ENCODE results near the gene HYAL2. TPM values are rescaled to one million over a fixed set of nuclear protein-coding genes. Genes with fewer than 3 reads are reported as not detected.

Gene HYAL2
- total RNA-seq, 4 donors from 2014 or later = 36.7 to 68.9 (median 51.5) TPM

GRCh38 chr3:50299929-50300680, 22.4 kb downstream of the HYAL2 start:
- Histone ChIP-seq H3K27ac (peak overlapping the region; percentile 89 to 94 (median 91)), H3K9me3 (no peaks in the 10 kb centered on the region), H3K4me3 (peak overlapping the region; percentile 20 to 72 (median 60)), H3K4me1 (peaks cover 34 to 66% (median 38%) of the 10 kb centered on the region in 3 donors), H3K36me3 (peaks cover 0 to 13% (median 0%) of the 10 kb centered on the region in 3 donors), H3K27me3 (no peaks in the 10 kb centered on the region)
- TF ChIP-seq CTCF (IDR thresholded peaks at IDR 0.05) (no peak), POLR2A (IDR thresholded peaks at IDR 0.05) (peak in 1 of 4 donors; percentile 5)
- 34 to 51% methylated on average over 8 to 11 of the region's 12 CpGs for WGBS, 2 donors
- intact Hi-C loops (cut with DNase I) = no loop called here
- no peak for DNase-seq

DNA sequence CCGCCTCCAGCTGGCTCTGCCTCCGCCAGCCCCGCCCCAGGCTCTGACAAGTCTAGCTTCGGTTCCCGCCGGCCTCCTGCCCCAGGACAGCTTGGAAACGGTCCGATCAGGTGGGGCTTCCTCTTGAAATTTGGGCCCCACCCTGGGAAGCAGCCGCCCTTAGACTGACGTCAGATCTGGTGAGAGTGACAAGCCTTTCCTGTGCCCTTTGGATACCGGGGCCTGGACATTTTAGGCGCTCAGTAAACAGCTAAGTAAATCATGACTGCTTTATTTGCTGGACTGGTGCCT, 23.0 kb downstream of the HYAL2 start:
- intact Hi-C loops (cut with DNase I) = no loop called here
- H3K4me1 ChIP-seq = peaks cover 34 to 63% (median 38%) of the 10 kb centered on the region in 3 donors
- TF ChIP-seq CTCF (IDR thresholded peaks at IDR 0.05) (no peak), POLR2A (IDR thresholded peaks at IDR 0.05) (no peak)
- H3K9me3 ChIP-seq = no peaks in the 10 kb centered on the region
- H3K27me3 ChIP-seq = no peaks in the 10 kb centered on the region
- no peak for DNase-seq
- H3K36me3 ChIP-seq = peaks cover 0 to 13% (median 0%) of the 10 kb centered on the region in 3 donors
- peak overlapping the region; percentile 89 to 94 (median 91) for H3K27ac ChIP-seq
- H3K4me3 ChIP-seq = peak overlapping the region; percentile 20 to 72 (median 60)
- WGBS, 2 donors = 0% methylated on average over 3 of the region's 12 CpGs; no CpG with 5 or more reads in 1 of the 2 donors

- peak within 1 kb of the TSS; percentile 49 to 72 (median 60) for H3K4me3 ChIP-seq
- 0% methylated on average over 13 to 26 of the region's 61 CpGs for WGBS, 2 donors
- H3K4me1 ChIP-seq = peaks cover 34 to 59% (median 38%) of the 10 kb centered on the region in 3 donors
- no peaks in the 10 kb centered on the region for H3K9me3 ChIP-seq
- no peaks in the 10 kb centered on the region for H3K27me3 ChIP-seq
- peak; percentile 97 for DNase-seq
- H3K36me3 ChIP-seq = peaks cover 0 to 13% (median 0%) of the 10 kb centered on the region in 3 donors
- TF ChIP-seq POLR2A (IDR thresholded peaks at IDR 0.05) (peak in 3 of 4 donors; percentile 50 to 98 (median 92)), CTCF (IDR thresholded peaks at IDR 0.05) (peak in 5 of 6 experiments; percentile 29 to 64 (median 44))
- intact Hi-C loops (cut with DNase I) = no loop called here
- H3K27ac ChIP-seq = peak within 1 kb of the TSS; percentile 89 to 94 (median 91)
Observed at GRCh38 chr3:50298836-50299637, 23.5 kb downstream of the HYAL2 start, which contains the start of the genes HYAL3 and NAA80. HYAL3 (minus strand) TSS chr3:50299405; CDS start chr3:50295602, 3,803 bp downstream. NAA80 (minus strand) TSS chr3:50299405; CDS start chr3:50297463, 1,942 bp downstream.

DNA sequence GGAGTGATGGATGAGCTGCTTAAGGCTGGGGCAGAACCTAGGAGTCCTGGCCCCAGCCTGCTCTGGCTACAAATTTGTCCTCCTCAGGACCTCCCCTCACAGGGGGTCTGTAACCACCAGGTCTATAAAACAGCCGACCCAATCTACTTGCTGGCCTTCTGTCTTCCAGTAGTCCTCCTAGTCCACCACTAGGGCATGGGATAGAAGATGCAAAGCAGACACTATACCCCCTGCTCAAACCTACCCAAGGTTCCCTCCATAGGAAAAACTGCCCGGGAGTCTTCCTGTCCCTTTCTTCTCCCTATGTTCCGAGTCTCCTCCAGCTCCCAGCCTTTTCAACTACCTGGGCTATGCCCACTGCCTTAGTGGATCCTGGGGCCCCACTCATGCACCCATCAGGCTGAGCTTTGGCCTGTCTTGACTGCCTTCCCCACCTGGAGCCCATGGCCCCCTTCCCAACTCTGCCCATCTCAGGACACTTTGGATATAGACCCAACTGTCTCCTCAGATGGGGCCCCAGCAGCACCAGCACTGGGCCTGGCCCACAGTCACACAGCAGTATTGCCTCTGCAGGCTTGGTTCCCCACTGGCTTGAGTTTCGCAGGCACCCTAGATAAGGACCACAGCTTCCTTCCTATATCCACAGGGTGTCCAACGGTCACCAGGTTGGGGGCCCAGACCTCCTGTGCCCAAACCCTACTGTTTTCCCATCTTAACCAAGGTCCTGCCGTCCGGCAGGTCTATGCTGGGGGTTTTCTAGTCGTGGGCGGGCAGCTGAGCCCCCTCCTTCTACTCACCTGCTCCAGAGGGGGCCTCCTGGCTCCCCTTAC, 24.4 kb downstream of the HYAL2 start:
- peak overlapping the region; percentile 49 to 72 (median 60) for H3K4me3 ChIP-seq
- WGBS, 2 donors = 45 to 60% methylated on average over 5 to 9 of the region's 9 CpGs

More for the DNA sequence above, 24.4 kb downstream of the HYAL2 start:
- intact Hi-C loops (cut with DNase I) = no loop called here
- H3K27ac ChIP-seq = peak overlapping the region; percentile 89 to 94 (median 91)
- peaks cover 28 to 54% (median 29%) of the 10 kb centered on the region in 3 donors for H3K4me1 ChIP-seq
- H3K27me3 ChIP-seq = no peaks in the 10 kb centered on the region
- TF ChIP-seq POLR2A (IDR thresholded peaks at IDR 0.05) (no peak), CTCF (IDR thresholded peaks at IDR 0.05) (peak in 3 of 6 experiments; percentile 4 to 27 (median 20))
- H3K9me3 ChIP-seq = no peaks in the 10 kb centered on the region
- DNase-seq = no peak
- H3K36me3 ChIP-seq = peaks cover 0 to 13% (median 0%) of the 10 kb centered on the region in 3 donors

Data from esophagus squamous epithelium (tissue), 5 donors.